ENCODE data around the gene ANKRD2.

The ANKRD2 gene

DNA sequence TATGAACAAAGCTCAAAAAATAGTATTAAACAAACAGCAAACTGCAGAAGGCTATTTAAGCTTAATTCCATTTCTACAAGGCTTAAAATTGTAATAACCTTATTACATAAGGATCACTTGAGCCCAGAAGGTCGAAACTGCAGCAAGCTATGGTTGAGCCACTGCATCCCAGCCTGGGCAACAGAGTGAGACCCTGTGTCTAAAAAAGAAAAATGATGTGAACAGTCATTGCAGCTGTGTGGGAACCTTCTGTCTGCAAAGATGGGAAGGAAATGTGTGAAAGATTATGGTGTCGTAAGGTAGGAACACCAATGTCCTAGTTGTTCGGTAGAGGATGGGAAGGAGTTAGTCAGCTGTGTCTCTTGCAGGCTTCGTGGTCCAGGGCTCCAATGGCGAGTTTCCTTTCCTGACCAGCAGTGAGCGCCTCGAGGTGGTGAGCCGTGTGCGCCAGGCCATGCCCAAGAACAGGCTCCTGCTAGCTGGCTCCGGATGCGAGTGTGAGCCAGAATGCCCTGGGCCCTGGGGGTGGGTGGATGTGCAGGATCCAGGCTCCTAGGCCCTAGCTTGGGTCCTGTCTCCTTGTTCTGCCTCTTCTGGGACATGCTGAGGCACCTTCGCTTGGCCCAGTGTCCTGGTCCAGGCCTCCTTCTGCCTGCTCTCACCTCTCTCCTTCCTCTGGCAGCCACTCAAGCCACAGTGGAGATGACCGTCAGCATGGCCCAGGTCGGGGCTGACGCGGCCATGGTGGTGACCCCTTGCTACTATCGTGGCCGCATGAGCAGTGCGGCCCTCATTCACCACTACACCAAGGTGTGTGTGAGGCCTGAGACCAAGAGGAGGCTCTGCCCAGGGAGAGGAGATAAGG, 26.1 kb downstream of the ANKRD2 start:
- DNase-seq: no peak

DNA sequence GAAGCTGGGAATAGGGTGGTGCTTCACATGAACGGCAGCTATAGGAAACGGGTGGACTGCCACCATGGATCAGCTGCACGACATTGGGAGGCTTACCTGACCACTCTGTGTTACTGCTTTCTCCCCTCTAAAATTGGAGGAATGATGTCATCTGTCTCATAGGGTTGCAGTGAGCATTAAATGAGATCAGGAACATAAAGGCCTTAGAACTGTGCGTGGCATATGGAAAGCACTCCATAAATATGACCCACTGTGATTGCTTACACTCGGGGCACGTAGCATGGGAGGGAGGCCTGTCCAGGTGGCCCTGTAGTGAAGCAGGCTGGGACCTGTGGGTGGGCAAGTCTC, 26.7 kb downstream of the ANKRD2 start:
- DNase-seq: no peak

DNA sequence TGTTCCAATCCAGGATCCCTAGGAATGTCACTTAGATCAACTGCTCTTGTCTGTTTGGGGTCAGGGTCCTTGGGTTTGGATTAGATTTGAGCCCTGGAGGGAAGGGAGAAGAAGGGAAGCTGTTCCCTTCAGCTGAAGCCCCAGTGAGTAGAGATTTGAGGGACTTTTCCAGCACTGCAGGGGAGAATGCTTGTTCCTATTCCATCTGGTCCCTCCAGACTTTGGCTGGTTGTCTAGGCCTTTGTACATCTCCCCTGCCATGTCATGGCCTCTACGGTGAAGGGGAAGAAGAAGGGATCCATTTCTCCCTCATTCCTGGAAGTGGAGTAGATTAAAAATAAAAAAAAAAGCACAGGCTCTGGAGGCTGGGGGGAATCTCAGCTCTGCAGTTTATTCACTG, 28.0 kb downstream of the ANKRD2 start:
- no peak for DNase-seq

DNA sequence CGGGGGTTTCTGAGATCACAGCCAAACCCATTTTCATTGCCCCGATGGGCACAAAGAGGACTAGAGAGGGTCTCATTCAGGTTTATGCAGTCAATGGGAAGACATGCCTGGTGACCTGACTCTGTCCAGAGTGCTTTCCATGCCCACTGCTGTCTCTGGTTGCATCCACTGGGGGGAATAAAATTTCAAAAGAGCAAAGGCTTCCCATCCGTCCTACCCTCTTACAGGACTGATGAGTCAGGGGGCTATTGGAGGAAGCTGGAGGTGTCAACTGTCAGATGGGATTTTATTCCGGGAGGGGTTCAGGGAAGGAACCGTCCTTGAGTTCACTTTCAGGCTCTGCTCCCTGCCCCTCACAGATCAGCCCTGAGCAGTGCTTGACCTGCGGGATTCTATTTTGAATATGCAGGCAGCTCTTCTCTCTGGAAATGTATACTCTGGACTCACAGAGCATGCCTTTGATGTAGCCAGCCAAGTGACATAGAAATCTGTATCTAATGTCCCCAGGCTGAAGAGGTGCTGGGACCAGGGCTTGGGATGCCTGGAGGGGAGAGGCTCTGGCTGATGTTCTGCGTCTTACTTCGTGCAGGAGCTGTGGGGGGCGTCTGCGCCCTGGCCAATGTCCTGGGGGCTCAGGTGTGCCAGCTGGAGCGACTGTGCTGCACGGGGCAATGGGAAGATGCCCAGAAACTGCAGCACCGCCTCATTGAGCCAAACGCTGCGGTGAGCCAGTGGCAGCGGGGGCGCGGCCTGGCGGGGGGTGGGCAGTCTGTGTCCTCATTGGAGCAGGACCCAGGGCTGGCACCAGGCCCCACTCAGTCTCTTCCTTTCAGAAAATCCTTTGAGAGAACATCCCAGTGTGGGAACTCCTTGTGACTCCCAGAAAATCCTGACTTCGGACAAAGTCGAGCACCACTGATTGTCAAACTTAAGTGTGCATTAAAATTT, 29.0 kb downstream of the ANKRD2 start:
- no peak for DNase-seq

DNA sequence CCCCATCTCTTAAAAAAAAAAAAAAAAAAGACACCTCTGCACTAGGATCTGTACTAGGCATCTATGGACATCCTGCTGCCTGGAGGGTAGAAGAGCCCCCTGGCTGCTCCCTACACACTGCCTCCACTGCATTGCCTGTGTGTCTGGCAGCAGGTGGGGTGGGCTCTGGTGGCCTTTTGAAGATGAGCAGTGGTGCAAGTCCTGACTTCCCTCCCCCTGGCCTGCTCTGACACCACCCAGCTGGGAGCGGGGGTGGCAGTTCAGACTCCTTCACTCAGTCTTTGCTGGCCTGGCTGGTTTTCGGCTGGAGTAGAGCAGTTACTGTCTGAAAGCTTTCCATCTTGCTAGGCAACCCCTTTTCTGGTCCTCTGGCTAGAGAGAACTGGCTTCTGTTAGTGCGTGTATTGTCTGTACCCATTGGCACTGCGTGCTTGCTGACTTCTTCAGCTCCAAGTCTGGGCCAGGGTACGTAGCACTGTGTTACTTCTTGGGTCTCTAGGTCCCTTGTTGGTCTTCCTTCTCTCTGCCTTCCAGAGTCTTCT, 34.6 kb downstream of the ANKRD2 start:
- no peak for DNase-seq

DNA sequence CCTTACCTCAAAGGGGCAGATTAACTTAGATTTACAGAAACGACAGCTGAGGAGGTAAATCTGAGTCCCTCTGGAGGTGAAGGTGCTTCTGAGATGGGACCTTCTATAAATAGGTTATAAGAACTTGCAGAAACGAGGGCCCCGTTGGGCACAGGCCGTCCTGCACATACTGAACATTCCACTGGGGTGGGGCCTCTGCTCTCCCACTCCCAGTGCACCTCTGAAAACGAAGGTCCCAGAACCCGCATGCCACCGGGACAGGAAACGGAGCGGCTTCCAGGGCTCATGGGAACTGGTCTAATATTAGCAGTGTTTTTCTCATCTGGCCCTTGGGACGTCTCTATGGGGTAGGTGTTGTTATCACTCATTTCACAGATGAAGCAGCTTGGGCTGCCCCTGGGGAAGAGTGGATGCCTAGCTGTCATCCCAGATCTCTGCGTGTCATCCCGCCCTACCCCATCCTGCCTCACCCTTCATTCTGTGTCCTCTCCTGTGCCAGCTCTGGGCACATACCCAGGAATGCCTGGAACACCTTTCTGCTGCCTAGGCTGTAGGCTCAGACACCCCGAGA, 36.5 kb downstream of the ANKRD2 start:
- no peak for DNase-seq

DNA sequence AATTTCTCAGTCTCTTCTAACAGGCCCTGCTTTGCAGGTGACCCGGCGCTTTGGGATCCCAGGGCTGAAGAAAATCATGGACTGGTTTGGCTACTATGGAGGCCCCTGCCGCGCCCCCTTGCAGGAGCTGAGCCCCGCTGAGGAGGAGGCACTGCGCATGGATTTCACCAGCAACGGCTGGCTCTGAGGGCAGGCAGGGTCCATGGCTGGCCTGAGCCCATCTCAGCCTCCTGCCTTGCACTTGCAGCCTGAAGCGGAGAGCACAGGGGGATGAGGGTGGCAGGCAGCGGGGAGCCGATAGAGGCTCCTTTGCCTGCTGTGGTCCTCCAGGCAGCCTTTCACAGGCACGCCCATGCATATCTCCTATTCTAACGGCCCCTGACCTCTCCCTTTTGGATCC, 38.9 kb downstream of the ANKRD2 start:
- DNase-seq: no peak

DNA sequence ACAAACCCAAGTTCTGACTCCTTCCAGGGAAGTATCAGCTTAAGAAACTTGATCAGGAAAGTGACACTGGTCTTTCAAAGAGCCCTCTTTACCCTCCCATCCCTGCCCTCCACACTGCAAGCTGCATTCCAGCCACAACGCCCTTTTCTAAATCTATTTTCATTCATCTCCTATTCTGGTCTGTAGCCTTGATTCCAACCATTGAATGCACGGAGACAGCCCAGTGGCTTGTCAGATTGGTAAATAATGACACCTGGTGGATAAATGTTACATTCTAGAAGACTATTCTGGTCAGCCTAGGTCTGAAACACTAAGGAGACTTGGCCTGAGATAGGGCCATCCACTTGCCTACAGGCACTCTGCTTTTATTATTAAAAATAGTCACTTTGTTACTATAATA, 39.8 kb downstream of the ANKRD2 start:
- DNase-seq: peak; percentile 4

DNA sequence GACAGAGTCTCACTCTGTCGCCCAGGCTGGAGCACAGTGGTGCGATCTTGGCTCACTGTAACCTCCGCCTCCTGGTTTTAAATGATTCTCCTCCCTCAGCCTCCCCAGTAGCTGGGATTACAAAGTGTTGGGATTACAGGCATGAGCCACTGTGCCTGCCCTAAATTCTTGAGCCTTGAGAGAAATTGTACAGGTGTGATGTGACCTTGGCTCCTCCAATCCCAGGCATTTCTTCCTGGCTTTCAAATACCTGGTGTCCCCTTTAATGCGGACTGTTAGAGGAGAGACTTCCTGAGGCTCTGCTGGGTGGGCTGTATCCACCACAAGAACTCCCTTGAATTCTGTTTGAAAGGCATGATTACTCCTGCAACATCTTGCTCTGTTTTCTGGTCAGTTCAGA, 45.7 kb downstream of the ANKRD2 start:
- DNase-seq: no peak

DNA sequence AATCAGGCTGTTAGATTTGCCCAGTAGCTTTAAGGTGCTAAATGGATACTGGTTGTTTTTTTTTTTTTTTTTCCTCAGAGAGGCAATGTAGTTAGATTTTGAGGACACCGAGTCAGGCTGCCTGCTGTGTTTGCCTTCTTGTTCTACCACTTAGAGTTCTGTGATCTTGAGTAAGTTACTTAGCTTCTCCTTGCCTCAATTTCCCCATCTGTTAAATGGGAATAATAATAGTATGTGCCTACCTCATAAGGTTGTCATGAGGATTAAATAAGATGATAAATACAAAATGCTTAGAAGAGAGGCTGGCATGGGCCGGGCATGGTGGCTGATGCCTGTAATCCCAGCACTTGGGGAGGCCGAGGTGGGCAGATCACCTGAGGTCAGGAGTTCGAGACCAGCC, 46.2 kb downstream of the ANKRD2 start:
- DNase-seq: no peak

DNA sequence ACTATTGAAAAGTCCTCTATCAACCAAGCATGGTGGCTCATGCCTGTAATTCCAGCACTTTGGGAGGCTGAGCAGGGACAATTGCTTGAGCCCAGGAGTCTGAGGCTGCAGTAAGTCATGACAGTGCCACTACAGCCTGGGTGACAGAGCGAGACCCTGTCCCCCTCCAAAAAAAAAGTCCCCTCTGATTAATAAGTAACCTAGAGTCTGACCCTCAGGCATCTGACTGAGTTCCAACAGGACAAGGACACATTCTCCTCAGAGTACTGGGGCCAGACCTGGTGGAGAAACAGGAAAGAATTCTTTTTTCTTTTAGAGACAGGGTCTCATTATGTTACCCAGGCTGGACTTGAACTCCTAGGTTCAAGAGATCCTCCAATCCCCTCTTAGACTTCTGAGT, 50.7 kb downstream of the ANKRD2 start:
- no peak for DNase-seq

DNA sequence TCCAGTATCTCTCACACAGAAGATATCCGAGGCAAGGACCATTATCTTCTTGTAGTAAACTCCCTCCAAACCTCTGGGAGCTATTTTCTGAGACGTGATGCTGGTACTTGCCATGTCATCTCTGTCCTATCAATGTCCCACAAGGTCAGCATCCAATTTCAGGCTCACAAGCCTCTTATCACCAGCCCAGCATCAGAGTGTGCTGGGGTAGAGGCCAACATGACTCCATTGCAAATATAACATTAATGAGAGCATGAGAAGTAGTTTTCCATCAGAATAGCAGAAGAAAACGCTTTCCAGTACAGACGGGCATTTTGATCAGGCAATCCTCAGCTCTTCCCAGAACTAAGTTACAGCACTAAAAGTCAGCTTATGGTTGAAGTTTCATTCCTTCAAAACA, 55.2 kb downstream of the ANKRD2 start:
- no peak for DNase-seq

DNA sequence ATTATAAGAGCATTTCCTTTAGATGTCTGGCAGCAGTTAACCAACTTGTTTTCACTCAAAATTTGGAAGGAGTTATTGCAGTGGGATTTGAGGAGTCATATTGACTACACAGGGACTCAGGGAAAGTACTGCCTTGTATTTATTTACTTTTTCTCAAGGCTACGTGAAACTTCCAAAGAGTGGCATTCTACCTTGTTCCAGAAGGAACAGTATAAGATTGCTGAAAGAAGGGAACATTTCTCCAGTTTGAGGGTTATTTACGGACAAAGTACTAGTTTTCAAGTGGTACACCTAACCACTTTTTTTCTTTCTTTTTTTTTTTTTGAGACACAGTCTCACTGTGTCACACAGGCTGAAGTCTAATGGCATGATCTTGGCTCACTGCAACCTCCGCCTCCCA, 55.6 kb downstream of the ANKRD2 start:
- no peak for DNase-seq

DNA sequence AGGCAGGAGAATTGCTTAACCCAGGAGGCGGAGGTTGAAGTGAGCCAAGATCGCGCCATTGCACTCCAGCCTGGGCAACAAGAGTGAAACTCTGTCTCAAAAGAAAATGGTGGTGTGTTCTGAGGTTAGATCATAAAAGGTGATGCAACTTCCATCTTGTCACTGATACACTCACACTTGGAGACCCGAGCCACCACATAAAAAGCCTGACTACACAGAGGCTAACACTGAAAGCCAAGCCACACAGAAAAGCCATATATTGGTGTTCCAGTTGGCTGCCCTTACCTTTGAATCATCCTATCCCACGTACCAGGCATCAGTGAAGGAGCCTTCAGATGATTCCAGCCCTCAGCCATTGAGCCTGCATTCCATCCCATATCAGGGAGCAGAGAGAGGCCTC, 56.7 kb downstream of the ANKRD2 start:
- DNase-seq: no peak

DNA sequence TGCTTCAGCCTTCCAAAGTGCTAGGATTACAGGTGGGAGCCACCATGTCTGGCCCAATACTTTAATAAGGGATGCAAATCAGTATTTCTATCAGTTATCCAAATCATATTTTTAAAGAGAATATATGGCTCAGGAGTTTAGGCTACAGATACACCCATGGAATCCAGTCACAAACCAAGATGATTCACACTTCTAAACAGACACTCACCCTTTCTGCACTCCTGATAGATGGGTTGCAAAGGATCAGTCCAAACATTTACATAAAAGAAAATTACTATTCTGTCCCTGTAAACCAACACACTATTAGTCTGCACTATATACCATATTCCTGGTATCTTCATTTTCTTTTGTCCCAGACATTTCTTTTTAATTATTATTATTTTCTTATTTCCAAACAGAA, 58.5 kb downstream of the ANKRD2 start:
- DNase-seq: no peak

DNA sequence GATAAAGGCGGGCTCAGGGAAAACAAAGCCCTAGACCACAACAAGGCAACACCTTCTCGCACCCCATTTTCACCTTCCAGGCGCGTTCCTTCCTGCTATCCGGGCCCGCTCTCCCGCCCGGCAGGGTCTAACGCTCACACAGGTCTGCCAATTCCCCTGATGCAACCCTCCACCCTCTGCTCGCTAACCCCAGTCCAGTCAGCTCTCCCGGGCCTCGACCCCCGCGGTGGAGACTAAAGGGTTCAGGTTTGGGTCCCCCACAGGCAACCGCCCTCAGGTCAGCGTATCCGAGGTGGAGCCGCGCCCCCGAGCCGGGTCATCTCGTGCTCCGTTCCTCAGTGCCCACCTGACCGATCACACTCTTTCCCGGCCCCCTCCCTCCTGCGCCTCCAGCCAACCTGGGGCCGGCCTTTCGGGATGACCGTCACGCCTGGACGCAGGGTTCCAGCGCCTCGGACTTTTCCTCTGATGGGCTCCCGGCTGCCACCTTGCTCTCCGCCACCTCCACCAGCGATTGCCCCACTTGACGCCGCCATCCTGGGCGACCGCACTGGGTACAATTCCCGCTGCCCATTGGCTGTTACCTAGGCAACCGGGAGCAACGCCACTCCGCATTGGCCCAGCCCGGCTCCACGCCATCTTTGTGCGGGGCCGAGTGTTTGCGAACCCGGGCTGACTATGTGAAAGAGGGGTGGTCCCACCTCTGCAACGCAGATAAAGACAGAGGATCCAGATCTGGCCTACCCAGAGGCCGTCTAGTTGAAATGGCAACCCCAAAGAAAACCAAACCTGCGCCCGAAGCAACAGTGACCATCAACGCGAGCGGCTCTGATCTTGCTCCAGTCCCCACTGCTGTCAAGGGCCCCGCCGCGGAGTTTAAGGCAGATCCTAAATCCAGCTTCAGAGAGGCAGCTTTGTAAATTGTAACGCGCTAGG, 60.6 kb downstream of the ANKRD2 start, which contains the start of gene MORN4:
Gene MORN4, minus strand, starts transcription at position 552 of the 936 bp plus-strand sequence. CDS start 13,847 bp downstream, outside the sequence.
- peak; percentile 96 for DNase-seq
